Measurements from ENCODE around the gene ACSF3.

The ACSF3 gene

GRCh38 chr16:89192956-89193575, 99.4 kb downstream of the ACSF3 start:
- DNase-seq: peak; percentile 59

- no peak for DNase-seq
Measured at GRCh38 chr16:89193576-89194293, 100.1 kb downstream of the ACSF3 start.

GRCh38 chr16:89194340-89195311, 101.0 kb downstream of the ACSF3 start:
- no peak for DNase-seq

- DNase-seq: no peak
Measured at GRCh38 chr16:89195521-89196171, 102.0 kb downstream of the ACSF3 start.

GRCh38 chr16:89197033-89197632, 103.5 kb downstream of the ACSF3 start:
- DNase-seq: no peak

GRCh38 chr16:89197633-89198416, 104.2 kb downstream of the ACSF3 start:
- no peak for DNase-seq

GRCh38 chr16:89198417-89199240, 105.0 kb downstream of the ACSF3 start:
- DNase-seq: no peak

GRCh38 chr16:89199241-89200123, 105.8 kb downstream of the ACSF3 start:
- DNase-seq: no peak

GRCh38 chr16:89200124-89200849, 106.6 kb downstream of the ACSF3 start, which contains the start of gene SLC22A31:
TSS of gene SLC22A31 (minus strand) at chr16:89200537. CDS start at chr16:89200501, 36 bp downstream.
- no peak for DNase-seq

- DNase-seq: no peak
Measured at GRCh38 chr16:89200850-89201411, 107.3 kb downstream of the ACSF3 start.

- peak; percentile 76 for DNase-seq
Measured at GRCh38 chr16:89201439-89202377, 108.1 kb downstream of the ACSF3 start.

- DNase-seq: no peak
Measured at GRCh38 chr16:89202422-89203215, 109.0 kb downstream of the ACSF3 start.

Measured in CD4-positive, alpha-beta T cell treated with Interleukin-6 for 4 hours (primary cell).